Activated CD4-positive, alpha-beta T cell treated with anti-CD3 and anti-CD28 coated beads, Interleukin-2, amount 10 ng/mL, durations not matched to agents 7 days and 5 days (primary cell): Measurements from ENCODE around the gene SIGLEC9. TPM values are rescaled to one million over a fixed set of nuclear protein-coding genes. Genes with fewer than 3 reads are reported as not detected.

Experiments used
- CTCF ChIA-PET: fragments of 350-600 bp; sonication (Branson Sonifier 250); formaldehyde crosslinking; loops from one replicate; lab custom pipeline; 2021; ENCODE audit warnings: antibody characterized with exemption; lab: Charles Lee
- POLR2A ChIA-PET: fragments of 350-600 bp; sonication (Branson Sonifier 250); formaldehyde crosslinking; loops from one replicate; lab custom pipeline; 2021; ENCODE audit warnings: antibody characterized with exemption; lab: Charles Lee
- DNase-seq: peaks from one replicate; pipeline ENCODE4 v3.0.0-alpha.2; 2020
- H3K27ac Mint-ChIP-seq: one replicate; pipeline ENCODE4 v1.8.0; 2021; ENCODE audit warnings: mild to moderate bottlenecking, moderate library complexity, mixed read lengths
- H3K27me3 Mint-ChIP-seq: one replicate; pipeline ENCODE4 v1.8.0; 2021; ENCODE audit warnings: mixed read lengths
- H3K36me3 Mint-ChIP-seq: one replicate; pipeline ENCODE4 v1.8.0; 2021; ENCODE audit warnings: low read depth, mixed read lengths
- H3K4me1 Mint-ChIP-seq: one replicate; pipeline ENCODE4 v1.8.0; 2021; ENCODE audit warnings: mixed read lengths
- H3K4me3 Mint-ChIP-seq: one replicate; pipeline ENCODE4 v1.8.0; 2021; ENCODE audit warnings: mild to moderate bottlenecking, moderate library complexity, mixed read lengths
- H3K9me3 Mint-ChIP-seq: one replicate; pipeline ENCODE4 v1.8.0; 2021; ENCODE audit warnings: mixed read lengths
- total RNA-seq, 2 experiments: library from RNA; stranded (reverse); gene quantifications; one replicate each; pipeline ENCODE4 v1.2.3, GENCODE V29; 2021

SIGLEC9 gene
- total RNA-seq, 2 experiments from 2014 or later, result 0.20 to 0.27 TPM

GRCh38 chr19:51119611-51120010, 5.1 kb upstream of the SIGLEC9 start:
- peak overlapping the region; percentile 38 for H3K27ac Mint-ChIP-seq
- H3K4me1 Mint-ChIP-seq, result peaks cover 72% of the 10 kb centered on the region
- ChIA-PET CTCF (interaction anchor here (1.3 to 1.6 kb wide), 3 partner anchors 10 to 38 kb away, joined by 3 to 7 read pairs (median 5); no protein-coding TSS in a partner anchor), POLR2A (no interaction called here)
- peaks cover 8% of the 10 kb centered on the region for H3K27me3 Mint-ChIP-seq
- H3K4me3 Mint-ChIP-seq, result no peak overlapping the region
- peaks cover 3% of the 10 kb centered on the region for H3K9me3 Mint-ChIP-seq
- no peak for DNase-seq
- H3K36me3 Mint-ChIP-seq, result peaks cover 11% of the 10 kb centered on the region

GRCh38 chr19:51120160-51120559, 4.5 kb upstream of the SIGLEC9 start:
- POLR2A ChIA-PET, result no interaction called here

DNA sequence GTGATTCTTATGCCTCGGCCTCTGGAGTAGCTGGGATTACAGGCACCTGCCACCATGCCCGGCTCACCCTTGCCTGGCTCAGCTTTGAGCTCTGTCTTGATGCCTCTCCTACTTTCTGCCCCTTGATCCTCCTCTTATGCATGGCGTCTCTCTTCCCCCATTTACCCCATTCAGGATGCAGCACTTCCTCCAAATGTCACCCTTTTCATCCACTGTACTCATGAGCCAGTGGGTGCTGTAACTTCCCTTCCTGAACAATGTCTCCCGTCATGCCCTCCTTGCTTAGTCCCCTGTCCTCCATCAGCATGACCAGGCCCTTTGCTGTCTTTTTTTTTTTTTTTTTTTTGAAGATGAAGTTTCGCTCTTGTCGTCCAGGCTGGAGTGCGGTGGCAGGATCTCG, 3.4 kb upstream of the SIGLEC9 start:
- no peak overlapping the region for H3K4me3 Mint-ChIP-seq
- peaks cover 3% of the 10 kb centered on the region for H3K9me3 Mint-ChIP-seq
- H3K27me3 Mint-ChIP-seq, result peaks cover 8% of the 10 kb centered on the region
- peaks cover 11% of the 10 kb centered on the region for H3K36me3 Mint-ChIP-seq
- DNase-seq, result no peak
- H3K27ac Mint-ChIP-seq, result peak overlapping the region; percentile 14
- H3K4me1 Mint-ChIP-seq, result peaks cover 66% of the 10 kb centered on the region
- CTCF ChIA-PET, result interaction anchor here (0.6 to 1.6 kb wide), 3 partner anchors 11 to 246 kb away, joined by 3 to 7 read pairs (median 3); no protein-coding TSS in a partner anchor
- POLR2A ChIA-PET, result no interaction called here

More at GRCh38 chr19:51120160-51120559, 4.5 kb upstream of the SIGLEC9 start:
- Mint-ChIP-seq H3K27ac (peak overlapping the region; percentile 38), H3K4me1 (peaks cover 72% of the 10 kb centered on the region), H3K4me3 (no peak overlapping the region), H3K27me3 (peaks cover 8% of the 10 kb centered on the region), H3K9me3 (peaks cover 3% of the 10 kb centered on the region), H3K36me3 (peaks cover 11% of the 10 kb centered on the region)
- CTCF ChIA-PET, result interaction anchor here (1.3 to 1.6 kb wide), 3 partner anchors 10 to 38 kb away, joined by 3 to 7 read pairs (median 5); no protein-coding TSS in a partner anchor
- DNase-seq, result no peak

GRCh38 chr19:51122112-51122981, 2.4 kb upstream of the SIGLEC9 start:
- H3K27ac Mint-ChIP-seq, result peak overlapping the region; percentile 95
- H3K27me3 Mint-ChIP-seq, result peaks cover 6% of the 10 kb centered on the region
- peaks cover 66% of the 10 kb centered on the region for H3K4me1 Mint-ChIP-seq
- no peak overlapping the region for H3K4me3 Mint-ChIP-seq
- H3K9me3 Mint-ChIP-seq, result peaks cover 3% of the 10 kb centered on the region
- H3K36me3 Mint-ChIP-seq, result peaks cover 11% of the 10 kb centered on the region
- ChIA-PET POLR2A (no interaction called here), CTCF (no interaction called here)
- DNase-seq, result no peak

GRCh38 chr19:51123381-51123800, 1.3 kb upstream of the SIGLEC9 start:
- peaks cover 4% of the 10 kb centered on the region for H3K27me3 Mint-ChIP-seq
- ChIA-PET POLR2A (no interaction called here), CTCF (no interaction called here)
- peaks cover 3% of the 10 kb centered on the region for H3K9me3 Mint-ChIP-seq
- H3K27ac Mint-ChIP-seq, result peak overlapping the region; percentile 95
- peaks cover 75% of the 10 kb centered on the region for H3K4me1 Mint-ChIP-seq
- H3K36me3 Mint-ChIP-seq, result peaks cover 11% of the 10 kb centered on the region
- DNase-seq, result peak; percentile 77
- peak overlapping the region; percentile 33 for H3K4me3 Mint-ChIP-seq

DNA sequence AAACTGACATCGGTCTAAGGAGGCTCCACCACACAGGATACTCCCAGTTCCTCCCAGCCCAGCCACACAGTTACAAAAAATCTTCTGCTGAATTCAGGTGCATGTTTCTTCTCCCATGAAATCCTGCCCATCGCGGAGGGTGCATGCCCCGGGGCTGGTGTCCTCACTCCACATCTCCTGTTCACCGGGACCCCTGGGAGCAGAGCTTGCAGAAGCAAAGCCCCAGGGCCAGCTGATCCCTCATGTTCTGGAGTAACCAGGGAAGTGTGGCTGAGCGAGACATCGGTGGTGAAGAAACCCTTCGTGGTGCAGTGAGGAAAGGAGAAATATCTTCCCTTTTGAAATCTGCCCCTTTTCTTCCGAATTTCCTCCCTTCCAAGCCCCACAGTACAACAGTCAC, 904 bp upstream of the SIGLEC9 start:
- DNase-seq, result no peak
- CTCF ChIA-PET, result no interaction called here
- Mint-ChIP-seq H3K36me3 (peaks cover 11% of the 10 kb centered on the region), H3K27ac (peak overlapping the region; percentile 95), H3K4me1 (peaks cover 79% of the 10 kb centered on the region), H3K9me3 (peaks cover 3% of the 10 kb centered on the region), H3K27me3 (peaks cover 4% of the 10 kb centered on the region), H3K4me3 (peak overlapping the region; percentile 33)
- POLR2A ChIA-PET, result no interaction called here

GRCh38 chr19:51124216-51124615, 490 bp upstream of the SIGLEC9 start:
- H3K4me3 Mint-ChIP-seq, result peak overlapping the region; percentile 18
- H3K27ac Mint-ChIP-seq, result peak overlapping the region; percentile 95
- peaks cover under 1% of the 10 kb centered on the region for H3K27me3 Mint-ChIP-seq
- ChIA-PET POLR2A (no interaction called here), CTCF (no interaction called here)
- no peak for DNase-seq
- peaks cover 11% of the 10 kb centered on the region for H3K36me3 Mint-ChIP-seq
- H3K9me3 Mint-ChIP-seq, result peaks cover 3% of the 10 kb centered on the region
- H3K4me1 Mint-ChIP-seq, result peaks cover 76% of the 10 kb centered on the region

- peaks cover 71% of the 10 kb centered on the region for H3K4me1 Mint-ChIP-seq
- H3K27me3 Mint-ChIP-seq, result no peaks in the 10 kb centered on the region
- ChIA-PET CTCF (no interaction called here), POLR2A (no interaction called here)
- peaks cover 11% of the 10 kb centered on the region for H3K36me3 Mint-ChIP-seq
- peaks cover 3% of the 10 kb centered on the region for H3K9me3 Mint-ChIP-seq
- H3K4me3 Mint-ChIP-seq, result no peak overlapping the region
- peak overlapping the region; percentile 95 for H3K27ac Mint-ChIP-seq
- DNase-seq, result no peak
These were observed 842 bp downstream of the SIGLEC9 start for GRCh38 chr19:51125421-51126075.

DNA sequence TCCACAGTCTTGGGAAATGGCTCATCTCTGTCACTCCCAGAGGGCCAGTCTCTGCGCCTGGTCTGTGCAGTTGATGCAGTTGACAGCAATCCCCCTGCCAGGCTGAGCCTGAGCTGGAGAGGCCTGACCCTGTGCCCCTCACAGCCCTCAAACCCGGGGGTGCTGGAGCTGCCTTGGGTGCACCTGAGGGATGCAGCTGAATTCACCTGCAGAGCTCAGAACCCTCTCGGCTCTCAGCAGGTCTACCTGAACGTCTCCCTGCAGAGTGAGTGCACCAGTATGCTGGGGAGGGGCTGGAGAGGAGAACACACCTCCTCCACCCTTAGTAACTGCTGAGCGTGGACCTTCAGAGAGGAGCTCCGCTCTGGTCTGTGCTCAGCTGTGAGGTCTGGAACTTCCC, 2.3 kb downstream of the SIGLEC9 start:
- peak overlapping the region; percentile 44 for H3K27ac Mint-ChIP-seq
- H3K9me3 Mint-ChIP-seq, result peaks cover under 1% of the 10 kb centered on the region
- H3K4me3 Mint-ChIP-seq, result no peak overlapping the region
- peaks cover 8% of the 10 kb centered on the region for H3K36me3 Mint-ChIP-seq
- ChIA-PET CTCF (no interaction called here), POLR2A (no interaction called here)
- peaks cover 76% of the 10 kb centered on the region for H3K4me1 Mint-ChIP-seq
- DNase-seq, result no peak
- H3K27me3 Mint-ChIP-seq, result no peaks in the 10 kb centered on the region

DNA sequence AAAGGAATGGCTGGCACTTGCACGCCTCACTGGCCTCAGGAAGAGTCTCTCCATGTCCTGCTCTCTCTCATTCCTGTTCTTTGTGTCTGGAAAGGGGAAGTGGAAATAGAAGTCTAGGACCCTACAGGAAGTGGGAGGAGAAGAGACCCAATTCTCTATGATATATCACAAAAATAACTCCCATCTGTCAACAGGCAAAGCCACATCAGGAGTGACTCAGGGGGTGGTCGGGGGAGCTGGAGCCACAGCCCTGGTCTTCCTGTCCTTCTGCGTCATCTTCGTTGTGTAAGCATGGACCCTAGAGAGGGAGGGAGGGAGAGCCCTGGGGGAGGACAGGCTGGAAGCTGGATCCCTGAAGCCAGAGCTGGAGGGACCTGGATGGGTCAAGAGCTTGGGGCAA, 3.0 kb downstream of the SIGLEC9 start:
- Mint-ChIP-seq H3K27me3 (no peaks in the 10 kb centered on the region), H3K4me1 (peaks cover 75% of the 10 kb centered on the region), H3K4me3 (no peak overlapping the region), H3K9me3 (no peaks in the 10 kb centered on the region), H3K36me3 (peaks cover 4% of the 10 kb centered on the region), H3K27ac (peak overlapping the region; percentile 44)
- no peak for DNase-seq
- ChIA-PET POLR2A (no interaction called here), CTCF (no interaction called here)

DNA sequence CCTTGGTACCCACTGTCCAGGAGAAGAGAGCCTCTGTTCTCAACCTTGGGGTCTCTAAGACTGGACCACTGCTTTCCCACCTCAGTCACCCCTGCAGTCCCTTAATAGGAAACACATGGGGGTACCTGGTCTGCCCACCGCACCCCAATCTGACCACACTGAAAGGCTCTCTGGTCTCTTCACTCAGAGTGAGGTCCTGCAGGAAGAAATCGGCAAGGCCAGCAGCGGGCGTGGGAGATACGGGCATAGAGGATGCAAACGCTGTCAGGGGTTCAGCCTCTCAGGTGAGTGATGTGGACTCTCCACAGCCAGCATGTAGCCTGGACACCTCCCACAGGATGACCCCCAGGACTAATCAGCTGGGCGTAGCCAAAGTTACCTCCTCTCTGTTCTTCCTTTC, 3.5 kb downstream of the SIGLEC9 start:
- no peak overlapping the region for H3K4me3 Mint-ChIP-seq
- H3K27me3 Mint-ChIP-seq, result no peaks in the 10 kb centered on the region
- H3K4me1 Mint-ChIP-seq, result peaks cover 71% of the 10 kb centered on the region
- H3K36me3 Mint-ChIP-seq, result peaks cover 3% of the 10 kb centered on the region
- peak overlapping the region; percentile 57 for H3K27ac Mint-ChIP-seq
- POLR2A ChIA-PET, result no interaction called here
- no peaks in the 10 kb centered on the region for H3K9me3 Mint-ChIP-seq
- no peak for DNase-seq
- CTCF ChIA-PET, result no interaction called here

DNA sequence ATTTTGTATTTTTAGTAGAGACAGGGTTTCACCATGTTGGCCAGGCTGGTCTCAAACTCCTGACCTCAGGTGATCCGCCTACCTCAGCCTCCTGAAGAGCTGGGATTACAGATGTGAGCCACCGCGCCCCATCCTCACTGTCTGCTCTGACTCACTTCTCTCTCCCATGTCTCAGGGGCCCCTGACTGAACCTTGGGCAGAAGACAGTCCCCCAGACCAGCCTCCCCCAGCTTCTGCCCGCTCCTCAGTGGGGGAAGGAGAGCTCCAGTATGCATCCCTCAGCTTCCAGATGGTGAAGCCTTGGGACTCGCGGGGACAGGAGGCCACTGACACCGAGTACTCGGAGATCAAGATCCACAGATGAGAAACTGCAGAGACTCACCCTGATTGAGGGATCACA, 5.0 kb downstream of the SIGLEC9 start:
- Mint-ChIP-seq H3K4me3 (no peak overlapping the region), H3K27me3 (peaks cover 2% of the 10 kb centered on the region)

More for the DNA sequence above, 5.0 kb downstream of the SIGLEC9 start:
- Mint-ChIP-seq H3K27ac (peak overlapping the region; percentile 46), H3K9me3 (peaks cover 5% of the 10 kb centered on the region), H3K4me1 (peaks cover 56% of the 10 kb centered on the region), H3K36me3 (no peaks in the 10 kb centered on the region)
- CTCF ChIA-PET, result no interaction called here
- POLR2A ChIA-PET, result interaction anchor here (0.6 kb wide), 1 partner anchor 105 kb away, joined by 5 read pairs; no protein-coding TSS in a partner anchor
- no peak for DNase-seq
